ENCODE measurements around the gene XDH. TPM values are rescaled to one million over a fixed set of nuclear protein-coding genes. Genes with fewer than 3 reads are reported as not detected.

XDH gene
- polyA plus RNA-seq, 1 of the 3 experiments (the other 2 are of a cell fraction), result 0.33 TPM

DNA sequence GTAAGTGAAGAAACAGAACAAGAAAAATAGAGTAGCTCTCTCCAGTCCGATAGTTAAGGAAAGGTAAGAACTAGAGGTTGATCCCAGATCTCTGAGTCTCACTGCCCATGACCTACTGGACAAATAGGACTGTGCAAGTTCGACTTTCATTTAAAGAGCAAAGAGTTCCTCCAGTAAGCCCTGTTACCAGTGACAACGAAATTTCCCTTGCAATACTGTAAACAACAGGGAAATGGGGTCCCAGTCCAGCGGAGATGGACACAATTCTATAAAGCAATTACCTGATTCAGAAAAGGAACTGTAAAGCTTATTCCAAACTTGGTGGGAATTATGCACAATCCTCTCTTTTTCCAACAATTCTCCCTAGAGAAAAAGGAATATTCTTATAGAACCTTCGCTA lies 65.9 kb downstream of the XDH start:
- H3K9me3 ChIP-seq, result no peaks in the 10 kb centered on the region; the same call in 1 of the 2 replicates
- H3K9me2 ChIP-seq, result no peaks in the 10 kb centered on the region
- no peak overlapping the region for H3K4me2 ChIP-seq
- H3K36me3 ChIP-seq (replicated peaks in 1 of 2; ENCODE audit: control insufficient read depth in 1 of 2, insufficient read depth in 2 of 2, low read length in 1 of 2), result no peaks in the 10 kb centered on the region
- H3F3A ChIP-seq (replicated peaks; ENCODE audit: insufficient read depth), result no peaks in the 10 kb centered on the region
- ChIA-PET POLR2A (no interaction called here), CTCF (interaction anchor here (1.3 to 2.3 kb wide), 2 partner anchors 15 to 635 kb away, joined by 4 to 16 read pairs; no protein-coding TSS in a partner anchor)
- no peak overlapping the region for H3K27ac ChIP-seq (ENCODE audit: low read depth in 2 of 2, low read length in 1 of 2)
- no peaks in the 10 kb centered on the region for H3K79me2 ChIP-seq (ENCODE audit: insufficient read depth)
- H2AFZ ChIP-seq (ENCODE audit: low read depth), result no peak overlapping the region
- H3K4me3 ChIP-seq (ENCODE audit: low read depth in 2 of 2, low read length in 1 of 2), result no peak overlapping the region
- TF ChIP-seq POLR2AphosphoS5 (IDR thresholded peaks at IDR 0.05; ENCODE audit: low read depth, low read length) (no peak), PBX3 (IDR thresholded peaks at IDR 0.05) (no peak), EZH2phosphoT487 (IDR thresholded peaks at IDR 0.05; ENCODE audit: borderline replicate concordance, low read depth) (no peak), SIN3A (IDR thresholded peaks at IDR 0.05; ENCODE audit: borderline replicate concordance, low read depth, low read length) (no peak), MAX (IDR thresholded peaks at IDR 0.05; ENCODE audit: low read depth) (no peak), GABPA (IDR thresholded peaks at IDR 0.05; ENCODE audit: low read depth) (no peak), FOSL2 (IDR thresholded peaks at IDR 0.05; ENCODE audit: borderline replicate concordance, low read depth) (no peak), FOXJ3 (CRISPR knock-in tag; IDR thresholded peaks at IDR 0.05) (no peak), MXI1 (IDR thresholded peaks at IDR 0.05; ENCODE audit: low read depth, low read length) (no peak), SMC3 (IDR thresholded peaks at IDR 0.05; ENCODE audit: low read depth, low read length) (no peak), RXRA (IDR thresholded peaks at IDR 0.05; ENCODE audit: borderline replicate concordance, low read depth) (no peak), RAD21 (IDR thresholded peaks at IDR 0.05; ENCODE audit: low read length) (no peak), JUND (IDR thresholded peaks at IDR 0.05) (no peak), MEF2A (IDR thresholded peaks at IDR 0.05; ENCODE audit: borderline replicate concordance, low read depth) (no peak), TCF12 (IDR thresholded peaks at IDR 0.05) (no peak), RCOR1 (IDR thresholded peaks at IDR 0.05; ENCODE audit: low read length) (no peak)
- TF ChIP-seq, protein P1, sequence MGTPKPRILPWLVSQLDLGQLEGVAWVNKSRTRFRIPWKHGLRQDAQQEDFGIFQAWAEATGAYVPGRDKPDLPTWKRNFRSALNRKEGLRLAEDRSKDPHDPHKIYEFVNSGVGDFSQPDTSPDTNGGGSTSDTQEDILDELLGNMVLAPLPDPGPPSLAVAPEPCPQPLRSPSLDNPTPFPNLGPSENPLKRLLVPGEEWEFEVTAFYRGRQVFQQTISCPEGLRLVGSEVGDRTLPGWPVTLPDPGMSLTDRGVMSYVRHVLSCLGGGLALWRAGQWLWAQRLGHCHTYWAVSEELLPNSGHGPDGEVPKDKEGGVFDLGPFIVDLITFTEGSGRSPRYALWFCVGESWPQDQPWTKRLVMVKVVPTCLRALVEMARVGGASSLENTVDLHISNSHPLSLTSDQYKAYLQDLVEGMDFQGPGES (IDR thresholded peaks at IDR 0.05; ENCODE audit: low read depth, low read length), result no peak
- TF ChIP-seq, protein P2, sequence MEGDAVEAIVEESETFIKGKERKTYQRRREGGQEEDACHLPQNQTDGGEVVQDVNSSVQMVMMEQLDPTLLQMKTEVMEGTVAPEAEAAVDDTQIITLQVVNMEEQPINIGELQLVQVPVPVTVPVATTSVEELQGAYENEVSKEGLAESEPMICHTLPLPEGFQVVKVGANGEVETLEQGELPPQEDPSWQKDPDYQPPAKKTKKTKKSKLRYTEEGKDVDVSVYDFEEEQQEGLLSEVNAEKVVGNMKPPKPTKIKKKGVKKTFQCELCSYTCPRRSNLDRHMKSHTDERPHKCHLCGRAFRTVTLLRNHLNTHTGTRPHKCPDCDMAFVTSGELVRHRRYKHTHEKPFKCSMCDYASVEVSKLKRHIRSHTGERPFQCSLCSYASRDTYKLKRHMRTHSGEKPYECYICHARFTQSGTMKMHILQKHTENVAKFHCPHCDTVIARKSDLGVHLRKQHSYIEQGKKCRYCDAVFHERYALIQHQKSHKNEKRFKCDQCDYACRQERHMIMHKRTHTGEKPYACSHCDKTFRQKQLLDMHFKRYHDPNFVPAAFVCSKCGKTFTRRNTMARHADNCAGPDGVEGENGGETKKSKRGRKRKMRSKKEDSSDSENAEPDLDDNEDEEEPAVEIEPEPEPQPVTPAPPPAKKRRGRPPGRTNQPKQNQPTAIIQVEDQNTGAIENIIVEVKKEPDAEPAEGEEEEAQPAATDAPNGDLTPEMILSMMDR (IDR thresholded peaks at IDR 0.05), result no peak
- H3K27me3 ChIP-seq (ENCODE audit: insufficient read depth), result no peaks in the 10 kb centered on the region
- H4K20me1 ChIP-seq (ENCODE audit: insufficient read depth), result no peaks in the 10 kb centered on the region
- H3K9ac ChIP-seq, result no peak overlapping the region
- 81% methylated on average over 5 of the region's 5 CpGs for WGBS (ENCODE audit: low lambda C conversion rate)
- DNase-seq, result no peak
- H3K4me1 ChIP-seq (ENCODE audit: control insufficient read depth in 1 of 2, insufficient read depth in 2 of 2, low read depth in 1 of 2, low read length in 1 of 2), result no peaks in the 10 kb centered on the region; a peak in 1 of 4 replicates

All from SK-N-SH (cell line).